Psoas muscle (tissue), 8 donors: Measurements from ENCODE around the gene PALM2AKAP2. TPM values are rescaled to one million over a fixed set of nuclear protein-coding genes. Genes with fewer than 3 reads are reported as not detected.
A peak's percentile ranks its signal among the peaks of the same experiment; 100 is the strongest.

ENCODE experiments used
- ATAC-seq, 4 donors: fragments of 200-7000 bp; cut with Tn5 transposase; one replicate each; pipeline ENCODE4 v1.9.1; 2020; ENCODE audit warnings: moderate library complexity in 3 of 4, mild to moderate bottlenecking in 2 of 4
- DNase-seq, 2 donors: peaks; one replicate each; pipeline ENCODE4 v3.0.0-alpha.2; 2020
- H3K27ac ChIP-seq: fragments of 200-600 bp; one replicate; pipeline ENCODE4 v1.8.0; 2022
- H3K27me3 ChIP-seq, 3 donors: fragments of 200-600 bp in 1 of 3; one replicate each; pipeline versions ENCODE4 v1.6.1 to v1.8.0; 2013 to 2022; ENCODE audit warnings: low read length in 2 of 3, mild to moderate bottlenecking in 2 of 3, moderate library complexity in 1 of 3; ENCODE audit not compliant: insufficient read depth in 3 of 3
- H3K36me3 ChIP-seq, 2 donors: fragments of 200-600 bp in 1 of 2; one replicate each; pipeline versions ENCODE4 v1.6.1 to v1.8.0; 2013 to 2022; ENCODE audit warnings: low read depth in 1 of 2, mild to moderate bottlenecking in 1 of 2, moderate library complexity in 1 of 2; ENCODE audit not compliant: insufficient read depth in 1 of 2
- H3K4me1 ChIP-seq: fragments of 200-600 bp; one replicate; pipeline ENCODE4 v1.8.0; 2022
- H3K4me3 ChIP-seq: fragments of 200-600 bp; one replicate; pipeline ENCODE4 v1.8.0; 2022; ENCODE audit warnings: mild to moderate bottlenecking
- H3K9me3 ChIP-seq: fragments of 200-600 bp; one replicate; pipeline ENCODE4 v1.8.0; 2022
- CTCF ChIP-seq: fragments of 200-600 bp; IDR thresholded peaks from one replicate; pipeline ENCODE4 v1.8.0; 2022; ENCODE audit warnings: antibody characterized with exemption
- WGBS, 3 donors: extraction: QIAGEN DNeasy Blood & Tissue Kit; methylation state at CpG; one replicate each; pipeline versions ENCODE4 v1.1.6 to v1.1.7; 2013; 5-methylcytosine and 5-hydroxymethylcytosine counted together
- intact Hi-C, 2 donors: fragments of 100-400 bp; cut with DNase I; formaldehyde crosslinking; loops; one replicate each; pipeline versions ENCODE4 v1.11.0 to v1.14.2; 2022
- polyA plus RNA-seq, 3 donors: library from polyadenylated mRNA; stranded (reverse); fragments of 200-250 nt; gene quantifications; one replicate each; pipeline ENCODE4 v1.2.3, GENCODE V29; 2013
- total RNA-seq, 4 donors: library from RNA; stranded (reverse); fragmentation: NEBNext Ultra II Directional in 2 of 4; extraction: Animal tissue kit (Norgen Biotek cat#: 25700) in 2 of 4; gene quantifications; one replicate each; pipeline versions ENCODE4 v1.2.1 to v1.2.4, GENCODE V29; 2021 to 2023
- donor health status: healthy with polysubstance abuse.
- donor health status: DM: no; HTN: no; CAD: no; lungs with moderate emphysema.
- donor health status: Bipolar disorder and iron deficiency.
- donor health status: healthy.
- donor health status: DM: yes; HTN: yes; CAD: no.
- donor health status: DM: no; HTN: no; CAD: no.
- donor health status: DM: no; HTN: no; CAD: no.
- donor health status: DM: yes; HTN: yes; CAD: no.

Gene PALM2AKAP2
- total and polyA plus RNA-seq, 7 donors = 0.16 to 16.6 (median 1.6) TPM

GRCh38 chr9:109797509-109797908, 17.5 kb downstream of the PALM2AKAP2 start:
- H3K9me3 ChIP-seq = no peaks in the 10 kb centered on the region
- DNase-seq (no peak), ATAC-seq (no peak)
- no peaks in the 10 kb centered on the region for H3K27me3 ChIP-seq
- no peak overlapping the region for H3K27ac ChIP-seq
- no peak for TF ChIP-seq CTCF
- H3K4me3 ChIP-seq = no peak overlapping the region
- intact Hi-C loops = no loop called here
- no peaks in the 10 kb centered on the region for H3K36me3 ChIP-seq
- WGBS, 3 donors = 97 to 100% (median 98%) methylated on average over 5 of the region's 5 CpGs
- H3K4me1 ChIP-seq = peaks cover 5% of the 10 kb centered on the region

GRCh38 chr9:109799141-109799540, 19.1 kb downstream of the PALM2AKAP2 start:
- Histone ChIP-seq H3K36me3 (no peaks in the 10 kb centered on the region), H3K9me3 (no peaks in the 10 kb centered on the region), H3K4me3 (no peak overlapping the region), H3K4me1 (no peaks in the 10 kb centered on the region), H3K27ac (peak overlapping the region; percentile 9), H3K27me3 (peaks cover 0 to 2% (median 0%) of the 10 kb centered on the region in 3 donors)
- no peak for DNase-seq
- 90 to 100% (median 92%) methylated on average over 3 of the region's 3 CpGs for WGBS, 3 donors
- intact Hi-C loops = no loop called here
- no peak for TF ChIP-seq CTCF
- no peak for ATAC-seq

GRCh38 chr9:109799792-109800191, 19.8 kb downstream of the PALM2AKAP2 start:
- no peak overlapping the region for H3K4me3 ChIP-seq
- intact Hi-C loops = no loop called here
- H3K4me1 ChIP-seq = no peaks in the 10 kb centered on the region

GRCh38 chr9:109801484-109801883, 21.5 kb downstream of the PALM2AKAP2 start:
- no peaks in the 10 kb centered on the region for H3K36me3 ChIP-seq
- ATAC-seq (no peak), DNase-seq (no peak)
- no peaks in the 10 kb centered on the region for H3K9me3 ChIP-seq
- no peak overlapping the region for H3K27ac ChIP-seq
- intact Hi-C loops = no loop called here
- peaks cover 3% of the 10 kb centered on the region for H3K4me1 ChIP-seq
- no peak for TF ChIP-seq CTCF
- no peak overlapping the region for H3K4me3 ChIP-seq
- WGBS, 3 donors = 38 to 99% (median 94%) methylated on average over 1 of the region's 1 CpG
- H3K27me3 ChIP-seq = peaks cover 0 to 2% (median 0%) of the 10 kb centered on the region in 3 donors

More at GRCh38 chr9:109799792-109800191, 19.8 kb downstream of the PALM2AKAP2 start:
- 23 to 26% (median 24%) methylated on average over 2 of the region's 2 CpGs for WGBS, 3 donors
- Histone ChIP-seq H3K27me3 (peaks cover 0 to 2% (median 0%) of the 10 kb centered on the region in 3 donors), H3K36me3 (no peaks in the 10 kb centered on the region), H3K9me3 (no peaks in the 10 kb centered on the region), H3K27ac (peak overlapping the region; percentile 9)
- no peak for TF ChIP-seq CTCF
- peak in 1 of 4 donors; percentile 48 for ATAC-seq
- DNase-seq = no peak

GRCh38 chr9:109802491-109802890, 22.5 kb downstream of the PALM2AKAP2 start:
- intact Hi-C loops = no loop called here
- DNase-seq (no peak), ATAC-seq (no peak)
- H3K27ac ChIP-seq = no peak overlapping the region
- no peaks in the 10 kb centered on the region for H3K36me3 ChIP-seq
- H3K4me1 ChIP-seq = peaks cover 3% of the 10 kb centered on the region
- H3K27me3 ChIP-seq = peaks cover 0 to 2% (median 0%) of the 10 kb centered on the region in 3 donors
- no peak for TF ChIP-seq CTCF
- WGBS, 3 donors = 92 to 100% (median 97%) methylated on average over 1 of the region's 1 CpG
- no peak overlapping the region for H3K4me3 ChIP-seq
- no peaks in the 10 kb centered on the region for H3K9me3 ChIP-seq
